MM.1S (cell line): ENCODE measurements around the gene XBP1.
A peak's percentile ranks its signal among the peaks of the same experiment; 100 is the strongest.

Experiments
- DNase-seq: peaks from one replicate; pipeline ENCODE4 v3.0.0-alpha.2; 2015
- H2AFZ ChIP-seq: fragments of 300-600 bp; sonication (generic); 2 replicates; pipeline ENCODE4 v1.6.0; 2016; ENCODE audit warnings: antibody characterized with exemption, low read length
- H3F3A ChIP-seq: fragments of 300-600 bp; sonication (generic); 2 replicates; pipeline ENCODE4 v1.6.1; 2016; ENCODE audit warnings: mild to moderate bottlenecking, antibody characterized with exemption, low read length, moderate library complexity, mixed read lengths; ENCODE audit not compliant: insufficient read depth
- H3K27ac ChIP-seq: fragments of 300-600 bp; sonication (generic); 2 replicates; pipeline ENCODE4 v1.5.1; 2016; ENCODE audit warnings: mild to moderate bottlenecking, low read length
- H3K27me3 ChIP-seq: fragments of 300-600 bp; sonication (generic); replicated peaks from 2 replicates; pipeline ENCODE4 v1.6.0; 2016; ENCODE audit warnings: low read length; ENCODE audit not compliant: insufficient read depth
- H3K36me3 ChIP-seq: fragments of 300-600 bp; sonication (generic); replicated peaks from 2 replicates; pipeline ENCODE4 v1.6.1; 2016; ENCODE audit warnings: mild to moderate bottlenecking, low read length, mixed read lengths; ENCODE audit not compliant: insufficient read depth
- H3K4me1 ChIP-seq: fragments of 300-600 bp; sonication (generic); 2 replicates; pipeline ENCODE4 v1.6.1; 2016; ENCODE audit warnings: low read length, mixed read lengths
- H3K4me2 ChIP-seq: fragments of 300-600 bp; sonication (generic); 2 replicates; pipeline ENCODE4 v1.6.0; 2016; ENCODE audit warnings: low read depth, low read length
- H3K4me3 ChIP-seq: fragments of 300-600 bp; sonication (generic); 2 replicates; pipeline ENCODE4 v1.5.1; 2016; ENCODE audit warnings: low read length, mixed read lengths
- H3K79me2 ChIP-seq: fragments of 300-600 bp; sonication (generic); 2 replicates; pipeline ENCODE4 v1.6.1; 2016; ENCODE audit warnings: mixed run types, low read length, mixed read lengths
- H3K9ac ChIP-seq: fragments of 300-600 bp; sonication (generic); 2 replicates; pipeline ENCODE4 v1.6.1; 2016; ENCODE audit warnings: low read length, mixed read lengths
- H3K9me2 ChIP-seq: fragments of 300-600 bp; sonication (generic); replicated peaks from 2 replicates; pipeline ENCODE4 v1.6.1; 2016; ENCODE audit warnings: mild to moderate bottlenecking, low read length, mixed read lengths; ENCODE audit not compliant: insufficient read depth
- H3K9me3 ChIP-seq: fragments of 300-600 bp; sonication (generic); replicated peaks from 2 replicates; pipeline ENCODE4 v1.6.1; 2016; ENCODE audit warnings: mild to moderate bottlenecking, low read length, mixed read lengths; ENCODE audit not compliant: insufficient read depth
- H4K20me1 ChIP-seq: fragments of 300-600 bp; sonication (generic); 2 replicates; pipeline ENCODE4 v1.6.1; 2016; ENCODE audit warnings: mild to moderate bottlenecking, low read length, moderate library complexity, mixed read lengths; ENCODE audit not compliant: insufficient read depth
- CTCF ChIP-seq: fragments of 300-600 bp; sonication (generic); IDR thresholded peaks from 2 replicates; pipeline ENCODE4 v1.5.1; 2016; ENCODE audit warnings: antibody characterized with exemption, low read length, mixed read lengths
- EZH2 ChIP-seq: fragments of 300-600 bp; sonication (generic); optimal IDR thresholded peaks from 2 replicates; pipeline ENCODE3; 2017; ENCODE audit warnings: low read depth, mild to moderate bottlenecking, antibody characterized with exemption, low read length, mixed read lengths
- EZH2phosphoT487 ChIP-seq: fragments of 300-600 bp; sonication (generic); IDR thresholded peaks from 2 replicates; pipeline ENCODE4 v1.6.1; 2018; ENCODE audit warnings: antibody characterized with exemption, low read length

Gene XBP1

GRCh38 chr22:28831140-28832072 is 31.0 kb upstream of the XBP1 start:
- Histone ChIP-seq H3K36me3 (no peaks in the 10 kb centered on the region), H3K9me2 (no peaks in the 10 kb centered on the region), H3K27me3 (no peaks in the 10 kb centered on the region), H3K4me1 (peaks cover 9% of the 10 kb centered on the region), H3K79me2 (no peaks in the 10 kb centered on the region; the same call in 1 of the 2 replicates), H3K4me2 (no peak overlapping the region), H3K27ac (no peak overlapping the region), H3K4me3 (no peak overlapping the region), H3K9me3 (no peaks in the 10 kb centered on the region), H2AFZ (no peak overlapping the region), H3F3A (peaks cover 5% of the 10 kb centered on the region; the same call in 1 of the 2 replicates), H3K9ac (no peak overlapping the region), H4K20me1 (no peaks in the 10 kb centered on the region)
- TF ChIP-seq CTCF (no peak), EZH2phosphoT487 (no peak), EZH2 (no peak)
- DNase-seq = no peak

GRCh38 chr22:28830441-28830840 is 30.1 kb upstream of the XBP1 start:
- Histone ChIP-seq H3K79me2 (peaks cover 5% of the 10 kb centered on the region), H3K9me3 (no peaks in the 10 kb centered on the region), H4K20me1 (no peaks in the 10 kb centered on the region), H3F3A (peaks cover 9% of the 10 kb centered on the region; the same call in 1 of the 2 replicates), H2AFZ (no peak overlapping the region), H3K27me3 (no peaks in the 10 kb centered on the region), H3K4me2 (no peak overlapping the region), H3K36me3 (no peaks in the 10 kb centered on the region), H3K9me2 (no peaks in the 10 kb centered on the region), H3K4me1 (peaks cover 14% of the 10 kb centered on the region), H3K9ac (no peak overlapping the region), H3K4me3 (no peak overlapping the region), H3K27ac (no peak overlapping the region)
- no peak for TF ChIP-seq CTCF
- DNase-seq = no peak

GRCh38 chr22:28829358-28830181 is 29.2 kb upstream of the XBP1 start:
- H3K9ac ChIP-seq = no peak overlapping the region
- no peaks in the 10 kb centered on the region for H4K20me1 ChIP-seq
- TF ChIP-seq CTCF (peak; percentile 98), EZH2 (no peak), EZH2phosphoT487 (no peak)
- H3K36me3 ChIP-seq = no peaks in the 10 kb centered on the region
- H3K4me1 ChIP-seq = peaks cover 22% of the 10 kb centered on the region
- H3K4me3 ChIP-seq = no peak overlapping the region
- H3F3A ChIP-seq = peaks cover 17% of the 10 kb centered on the region
- DNase-seq = peak; percentile 90
- no peaks in the 10 kb centered on the region for H3K9me3 ChIP-seq
- H2AFZ ChIP-seq = no peak overlapping the region
- no peaks in the 10 kb centered on the region for H3K27me3 ChIP-seq
- H3K4me2 ChIP-seq = peak overlapping the region; percentile 32; the same call in 1 of the 2 replicates
- H3K27ac ChIP-seq = no peak overlapping the region
- H3K9me2 ChIP-seq = no peaks in the 10 kb centered on the region
- H3K79me2 ChIP-seq = peaks cover 10% of the 10 kb centered on the region
